ENCODE results near the gene EXOSC1. TPM values are rescaled to one million over a fixed set of nuclear protein-coding genes. Genes with fewer than 3 reads are reported as not detected.

Gene EXOSC1
- total RNA-seq, 1 experiment from 2014 or later, result 27.0 TPM

- Histone ChIP-seq H3K9me3 (ENCODE audit: insufficient read depth, low read depth) (no peaks in the 10 kb centered on the region), H3K4me2 (no peak overlapping the region), H2AFZ (no peak overlapping the region), H3K79me2 (ENCODE audit: low read depth) (no peaks in the 10 kb centered on the region), H3K4me3 (no peak overlapping the region), H4K20me1 (ENCODE audit: insufficient read depth) (no peaks in the 10 kb centered on the region), H3K9me2 (ENCODE audit: insufficient read depth) (no peaks in the 10 kb centered on the region), H3K27ac (no peak overlapping the region), H3K27me3 (ENCODE audit: insufficient read depth, low read depth) (no peaks in the 10 kb centered on the region), H3F3A (ENCODE audit: insufficient read depth, low read depth) (no peaks in the 10 kb centered on the region), H3K4me1 (replicated peaks; ENCODE audit: insufficient read depth) (no peaks in the 10 kb centered on the region), H3K36me3 (ENCODE audit: low read depth) (peaks cover 6% of the 10 kb centered on the region; the same call in 1 of the 2 replicates)
- ChIA-PET CTCF (no interaction called here), POLR2A (ENCODE audit: unreplicated experiment) (no interaction called here)
- intact Hi-C loops (cut with micrococcal nuclease; ENCODE audit: unreplicated experiment), result no loop called here
- DNase-seq, result no peak
- no TSS peak for BruUV-seq (replicated peaks)
- no peak for TF ChIP-seq CTCF (conservative IDR thresholded peaks at IDR 0.05)
- TF ChIP-seq EZH2 (IDR thresholded peaks at IDR 0.05; ENCODE audit: low read depth), result no peak
Measured at GRCh38 chr10:97393034-97393573, 52.7 kb downstream of the EXOSC1 start.

GRCh38 chr10:97390091-97390490, 55.7 kb downstream of the EXOSC1 start:
- no peak overlapping the region for H2AFZ ChIP-seq
- ChIA-PET POLR2A (ENCODE audit: unreplicated experiment) (no interaction called here), CTCF (no interaction called here)
- no peaks in the 10 kb centered on the region for H3K4me1 ChIP-seq (replicated peaks; ENCODE audit: insufficient read depth)
- intact Hi-C loops (cut with micrococcal nuclease; ENCODE audit: unreplicated experiment), result no loop called here
- TF ChIP-seq EZH2 (IDR thresholded peaks at IDR 0.05; ENCODE audit: low read depth) (no peak), CTCF (conservative IDR thresholded peaks at IDR 0.05) (no peak)
- no peak overlapping the region for H3K27ac ChIP-seq
- no peaks in the 10 kb centered on the region for H3K9me3 ChIP-seq (ENCODE audit: insufficient read depth, low read depth)
- no peak overlapping the region for H3K4me2 ChIP-seq
- no peaks in the 10 kb centered on the region for H3K9me2 ChIP-seq (ENCODE audit: insufficient read depth)
- no peak overlapping the region for H3K4me3 ChIP-seq
- H3K79me2 ChIP-seq (ENCODE audit: low read depth), result no peaks in the 10 kb centered on the region
- no peaks in the 10 kb centered on the region for H3K27me3 ChIP-seq (ENCODE audit: insufficient read depth, low read depth)
- BruUV-seq (replicated peaks), result no TSS peak
- H3K36me3 ChIP-seq (ENCODE audit: low read depth), result 0 out of 2 replicates have a peak, but pooled peaks cover 3% of the 10 kb centered on the region
- H4K20me1 ChIP-seq (ENCODE audit: insufficient read depth), result no peaks in the 10 kb centered on the region
- no peaks in the 10 kb centered on the region for H3F3A ChIP-seq (ENCODE audit: insufficient read depth, low read depth)
- DNase-seq, result no peak

- no peaks in the 10 kb centered on the region for H3K27me3 ChIP-seq (ENCODE audit: insufficient read depth, low read depth)
- H3K79me2 ChIP-seq (ENCODE audit: low read depth), result no peaks in the 10 kb centered on the region
- no TSS peak for BruUV-seq (replicated peaks)
- no peak for TF ChIP-seq CTCF (conservative IDR thresholded peaks at IDR 0.05)
- no peak for TF ChIP-seq EZH2 (IDR thresholded peaks at IDR 0.05; ENCODE audit: low read depth)
- DNase-seq, result no peak
- no peak overlapping the region for H3K27ac ChIP-seq
- H3K4me1 ChIP-seq (replicated peaks; ENCODE audit: insufficient read depth), result no peaks in the 10 kb centered on the region
- no peaks in the 10 kb centered on the region for H3K9me3 ChIP-seq (ENCODE audit: insufficient read depth, low read depth)
- H3K9me2 ChIP-seq (ENCODE audit: insufficient read depth), result no peaks in the 10 kb centered on the region
- no peak overlapping the region for H3K4me2 ChIP-seq
- no peaks in the 10 kb centered on the region for H3F3A ChIP-seq (ENCODE audit: insufficient read depth, low read depth)
- no peak overlapping the region for H2AFZ ChIP-seq
- CTCF ChIA-PET, result no interaction called here
- 0 out of 2 replicates have a peak, but pooled peaks cover under 1% of the 10 kb centered on the region for H3K36me3 ChIP-seq (ENCODE audit: low read depth)
- POLR2A ChIA-PET (ENCODE audit: unreplicated experiment), result no interaction called here
- no peaks in the 10 kb centered on the region for H4K20me1 ChIP-seq (ENCODE audit: insufficient read depth)
- H3K4me3 ChIP-seq, result no peak overlapping the region
- intact Hi-C loops (cut with micrococcal nuclease; ENCODE audit: unreplicated experiment), result no loop called here
Measured at GRCh38 chr10:97388152-97388551, 57.7 kb downstream of the EXOSC1 start.

Other genes with a start within 250 kb of the EXOSC1 start
- 11.2 and 11.5 TPM in 2 replicates for gene ARHGAP19, start 153.4 kb downstream of the EXOSC1 start, total RNA-seq (2021)
- 2.4 and 2.7 TPM in 2 replicates for gene FRAT1, start 126.7 kb downstream of the EXOSC1 start, total RNA-seq (2021)
- 11.0 and 13.0 TPM in 2 replicates for gene FRAT2, start 111.3 kb downstream of the EXOSC1 start, total RNA-seq (2021)
- gene RRP12, start 44.7 kb downstream of the EXOSC1 start, total RNA-seq (2021), result 22.6 and 34.3 TPM in 2 replicates
- gene PGAM1, start 19.8 kb downstream of the EXOSC1 start, total RNA-seq (2021), result 177 and 243 TPM in 2 replicates
- 29.1 and 29.6 TPM in 2 replicates for gene ZDHHC16, start 169 bp upstream of the EXOSC1 start, total RNA-seq (2021)
- gene MMS19, start 52.4 kb upstream of the EXOSC1 start, total RNA-seq (2021), result 42.4 and 42.7 TPM in 2 replicates
- 17.1 and 21.2 TPM in 2 replicates for gene UBTD1, start 52.9 kb upstream of the EXOSC1 start, total RNA-seq (2021)
- 5.5 and 8.4 TPM in 2 replicates for gene ANKRD2, start 126.8 kb upstream of the EXOSC1 start, total RNA-seq (2021)
- 3.4 and 4.4 TPM in 2 replicates for gene HOGA1, start 138.4 kb upstream of the EXOSC1 start, total RNA-seq (2021)
- gene C10orf62, start 143.7 kb upstream of the EXOSC1 start, total RNA-seq (2021), result 0.45 and 0.59 TPM in 2 replicates
- 10.0 and 10.6 TPM in 2 replicates for gene MORN4, start 187.5 kb upstream of the EXOSC1 start, total RNA-seq (2021)
- 16.0 and 20.3 TPM in 2 replicates for gene PI4K2A, start 194.7 kb upstream of the EXOSC1 start, total RNA-seq (2021)
- 20.5 and 22.4 TPM in 2 replicates for gene AVPI1, start 241.2 kb upstream of the EXOSC1 start, total RNA-seq (2021)

Data from PC-9 (cell line).